SU-DHL-6 (cell line): ENCODE measurements around the gene MARS1.

Experiments used
- CTCF ChIP-seq: fragments of 200-600 bp; sonication (generic); IDR thresholded peaks from one replicate; pipeline ENCODE4 v1.5.1; 2017; ENCODE audit warnings: antibody characterized with exemption, mild to moderate bottlenecking, low read length, moderate library complexity; ENCODE audit not compliant: insufficient read depth, poor library complexity, severe bottlenecking
- EZH2phosphoT487 ChIP-seq: fragments of 200-600 bp; sonication (generic), shearing (Covaris generic); conservative IDR thresholded peaks from 2 replicates; pipeline ENCODE4 v1.6.1; 2018; ENCODE audit warnings: mild to moderate bottlenecking, antibody characterized with exemption, low read length, moderate library complexity, mixed read lengths

- TF ChIP-seq CTCF (no peak), EZH2phosphoT487 (no peak)
Measured at GRCh38 chr12:57439762-57440266, 48.1 kb upstream of the MARS1 start.
